GM19395 (cell line): ENCODE results near the gene FOXP1.
A peak's percentile ranks its signal among the peaks of the same experiment; 100 is the strongest.

Experiments used
- ATAC-seq: cut with Tn5 transposase; IDR thresholded peaks from one replicate; pipeline ENCODE4 v1.9.1; 2021; ENCODE audit warnings: mild to moderate bottlenecking, moderate library complexity; ENCODE audit not compliant: unreplicated experiment

FOXP1 gene

DNA sequence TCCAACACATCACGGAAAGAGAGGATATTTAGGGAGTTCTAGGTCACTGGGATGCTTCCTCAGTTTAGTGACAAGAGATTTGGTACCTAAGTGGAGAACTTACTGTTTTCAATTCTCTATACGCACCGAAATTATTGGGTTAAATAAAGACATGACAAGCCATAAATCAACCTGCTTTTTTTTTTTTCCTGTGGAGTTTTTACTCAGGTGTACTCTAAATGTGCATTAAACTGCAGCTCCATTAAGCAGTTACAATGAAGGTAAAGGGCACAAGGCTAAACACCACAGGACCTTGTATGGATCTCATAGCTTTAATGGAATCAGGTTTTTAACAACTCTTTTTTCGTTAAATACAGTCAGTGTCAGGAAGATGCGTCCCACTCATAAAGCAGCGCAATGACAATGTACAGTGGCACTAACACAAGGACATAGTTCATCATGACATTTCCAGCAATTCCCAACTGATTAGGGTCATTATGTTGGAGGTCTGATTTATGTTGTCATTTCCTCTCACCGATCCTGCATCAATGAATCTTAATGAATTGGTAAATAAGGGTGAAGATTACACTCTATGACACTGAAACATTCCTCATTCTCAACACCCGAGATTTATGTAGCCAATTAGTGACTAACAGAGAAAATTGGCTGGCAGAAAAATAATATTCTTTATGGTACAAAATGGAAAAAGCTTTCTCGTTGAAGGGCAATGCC lies 355.2 kb downstream of the FOXP1 start:
- no peak for ATAC-seq

DNA sequence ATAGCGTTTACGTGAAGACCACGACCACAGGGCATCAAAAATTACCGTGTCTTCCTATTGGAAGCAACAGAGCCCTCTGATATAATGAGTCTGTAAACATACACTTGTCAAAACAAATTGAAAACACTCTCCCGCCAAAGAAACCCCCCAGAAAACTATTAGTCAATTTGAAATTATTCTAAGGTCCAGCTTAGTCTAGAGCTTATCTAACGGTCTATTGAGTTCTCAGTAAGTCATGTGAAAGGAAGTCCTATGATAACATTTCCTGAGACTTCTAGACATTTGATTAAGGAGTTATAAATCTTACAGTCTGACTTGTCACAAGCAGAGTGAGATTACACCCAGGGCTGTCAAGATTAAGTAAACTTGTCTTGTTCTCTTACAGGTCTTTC lies 356.3 kb downstream of the FOXP1 start:
- ATAC-seq: peak; percentile 1

DNA sequence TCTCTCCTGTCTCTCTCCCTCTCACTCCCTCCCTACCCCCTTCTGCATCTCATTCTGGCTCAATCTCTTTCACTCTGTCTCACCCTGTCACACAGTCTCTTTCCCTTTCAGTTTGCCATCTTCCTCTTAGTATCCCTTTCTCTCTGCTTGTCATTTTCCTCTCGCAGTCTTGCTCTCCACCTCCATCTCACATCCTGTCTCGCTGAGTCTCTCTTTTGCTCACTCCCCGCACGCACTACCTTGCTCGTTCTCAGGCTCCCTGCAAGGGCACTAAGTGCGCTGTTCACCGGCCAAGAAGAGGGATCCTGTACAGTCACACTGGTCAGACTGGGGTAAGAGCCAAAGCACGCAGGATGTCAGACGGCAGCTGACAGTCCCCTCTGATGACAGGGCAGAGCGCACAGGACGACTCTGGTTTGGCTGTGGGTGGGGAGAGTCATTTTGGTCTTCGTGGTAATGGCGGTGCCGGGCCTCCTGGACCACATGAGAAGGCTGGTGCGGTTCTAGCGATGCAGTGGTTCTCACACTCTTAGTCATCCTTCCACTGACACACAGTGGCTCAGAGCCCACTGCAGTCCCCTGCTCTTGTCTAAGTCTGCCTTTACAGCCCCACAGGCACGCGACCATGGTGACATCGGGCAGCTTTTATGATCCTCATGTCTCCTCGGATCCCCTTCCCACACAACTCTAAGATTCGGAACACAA lies 356.8 kb downstream of the FOXP1 start:
- peak; percentile 89 for ATAC-seq

DNA sequence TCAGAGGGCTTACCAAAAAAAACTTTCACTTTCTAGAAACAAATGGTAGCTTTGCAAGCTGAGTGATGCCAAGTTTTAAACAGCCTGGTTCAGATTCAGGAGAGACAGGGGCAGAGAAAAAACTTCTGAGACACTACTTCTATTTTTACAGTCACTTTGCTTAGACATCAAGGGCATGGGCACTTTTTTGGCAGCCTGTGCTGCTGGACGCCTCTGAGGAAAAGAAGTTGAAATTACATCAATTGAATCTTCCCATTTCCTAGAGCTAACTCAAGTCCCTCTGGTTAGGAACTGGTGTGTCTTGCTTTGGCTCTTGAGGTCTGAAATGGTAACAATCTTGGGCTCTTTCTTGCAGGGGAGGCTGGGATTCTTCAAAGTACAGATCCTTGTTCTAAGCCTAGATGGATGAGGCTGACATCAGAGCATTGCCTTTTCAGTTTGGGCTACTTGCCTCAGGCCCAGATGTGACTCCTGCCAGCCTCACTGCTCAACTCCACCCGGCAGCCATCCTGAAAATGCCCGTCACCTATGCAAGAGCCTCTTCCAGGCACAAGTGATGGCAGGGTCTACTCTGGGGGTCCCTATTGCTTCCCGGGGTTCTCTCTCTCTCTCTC lies 357.5 kb downstream of the FOXP1 start:
- ATAC-seq: peak; percentile 19

DNA sequence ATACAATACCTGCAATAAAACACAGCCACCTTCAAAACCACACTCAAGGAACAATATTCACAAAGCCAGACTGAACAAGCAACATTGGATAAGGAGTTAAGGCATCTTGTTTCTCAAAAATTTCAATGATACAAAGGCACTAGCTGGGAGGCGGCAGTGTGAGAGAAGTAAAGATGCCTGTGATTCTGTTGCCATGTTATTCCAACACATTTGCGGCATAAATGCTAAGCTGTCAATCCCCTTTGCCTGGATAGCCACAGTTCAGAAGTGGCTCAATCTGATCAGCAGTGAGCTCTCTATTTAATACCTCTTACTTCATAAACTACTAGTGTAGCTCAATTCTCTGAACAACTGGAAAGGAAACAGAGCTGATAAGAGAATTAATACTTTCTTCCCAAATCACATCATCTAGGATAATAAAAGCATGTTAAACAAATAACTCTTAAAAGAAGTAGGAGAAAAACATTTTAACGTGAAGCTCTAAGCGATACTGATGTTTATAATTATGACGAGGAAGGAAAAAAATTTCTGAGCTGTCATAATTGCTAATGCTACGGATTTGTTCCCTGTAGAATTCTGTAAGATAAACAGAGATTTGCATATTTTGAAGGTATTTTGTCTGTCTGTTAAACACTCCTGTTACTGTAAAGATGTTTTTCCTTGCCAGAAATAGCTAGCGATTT lies 358.4 kb downstream of the FOXP1 start:
- no peak for ATAC-seq

DNA sequence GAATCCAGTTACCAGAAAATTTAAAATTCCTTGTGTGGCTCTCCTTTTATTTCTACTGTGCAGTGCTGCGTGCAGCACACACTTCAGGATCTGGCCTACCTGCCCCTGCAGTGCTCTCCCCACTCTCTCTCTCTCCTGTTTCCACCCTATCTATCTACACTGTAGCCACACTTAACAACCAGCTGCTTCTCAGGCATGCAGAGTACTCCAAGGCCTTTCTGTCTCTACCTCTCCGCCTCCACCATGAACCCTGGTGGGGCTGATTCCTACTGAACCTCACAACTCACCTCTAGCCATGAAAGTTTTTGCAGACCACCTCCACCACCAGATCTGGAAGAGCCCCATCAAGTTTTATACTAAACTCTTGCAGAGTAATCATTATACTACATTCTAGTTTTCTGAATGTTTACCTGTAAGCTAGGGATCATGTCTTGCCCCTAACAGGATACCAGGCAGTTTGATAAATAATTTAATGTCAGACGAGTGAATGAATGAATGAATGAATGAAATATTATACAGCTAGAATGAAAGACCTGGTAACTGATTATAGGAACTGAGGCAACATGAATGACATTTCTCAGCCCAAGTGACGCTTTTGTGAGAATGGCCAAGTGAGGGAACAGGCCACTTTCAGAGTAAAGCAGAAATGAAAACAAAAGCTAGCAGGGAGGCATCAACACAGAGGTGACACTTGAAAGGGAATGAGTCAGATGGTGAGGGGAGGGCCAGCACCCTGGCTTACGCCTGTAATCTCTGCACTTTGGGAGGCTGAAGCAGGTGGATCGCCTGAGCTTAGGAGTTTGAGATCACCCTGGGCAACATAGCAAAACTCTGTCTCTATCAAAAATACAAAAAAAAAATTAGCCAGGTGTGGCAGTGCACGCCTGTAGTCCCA lies 363.5 kb downstream of the FOXP1 start:
- peak; percentile 97 for ATAC-seq

DNA sequence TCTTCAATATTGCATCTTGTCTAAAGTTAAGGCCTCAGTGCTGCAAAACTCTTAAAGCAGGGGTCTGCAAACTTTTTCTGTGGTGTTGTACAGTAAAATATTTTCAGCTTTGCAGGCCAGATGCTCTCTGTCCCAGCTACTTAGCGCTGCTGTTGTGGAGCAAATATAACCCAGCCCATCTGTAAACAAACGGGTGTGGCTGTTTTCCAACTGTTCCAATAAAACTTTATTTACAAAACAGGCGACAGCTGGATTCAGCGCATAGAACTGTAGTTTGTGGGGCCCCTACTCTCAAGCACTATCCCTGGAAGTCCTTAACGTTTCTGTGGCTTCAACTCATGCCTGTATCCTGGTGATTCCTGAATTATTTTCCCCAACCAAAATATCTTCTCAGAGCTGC lies 365.0 kb downstream of the FOXP1 start:
- ATAC-seq: no peak

DNA sequence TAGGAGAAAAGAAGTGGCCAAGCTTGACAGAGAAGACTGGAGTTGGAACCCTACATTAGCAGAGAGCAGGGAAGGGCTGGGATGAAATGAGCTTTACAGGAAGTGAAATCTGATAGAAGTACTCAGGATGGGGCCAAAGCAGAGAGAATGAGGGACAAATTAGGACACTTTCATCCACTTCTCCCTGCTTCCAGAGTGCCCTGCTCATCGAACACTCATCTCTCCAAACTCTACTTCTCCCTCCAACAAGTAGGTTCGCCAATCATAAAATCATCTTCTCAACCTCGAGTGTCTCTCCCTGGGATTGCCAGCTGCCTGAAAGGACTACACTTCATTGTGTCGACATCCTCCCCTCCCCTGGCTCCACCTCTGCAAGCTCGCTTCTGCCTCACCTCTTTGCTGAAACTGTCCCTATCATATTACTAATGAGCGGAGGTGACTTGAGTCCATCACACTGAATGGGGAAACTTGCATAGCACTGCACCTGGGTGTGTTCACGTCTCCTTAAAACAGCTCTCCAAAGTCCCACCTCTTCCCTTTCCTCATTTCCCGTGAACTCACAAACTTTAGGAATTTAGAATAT lies 365.8 kb downstream of the FOXP1 start:
- no peak for ATAC-seq

DNA sequence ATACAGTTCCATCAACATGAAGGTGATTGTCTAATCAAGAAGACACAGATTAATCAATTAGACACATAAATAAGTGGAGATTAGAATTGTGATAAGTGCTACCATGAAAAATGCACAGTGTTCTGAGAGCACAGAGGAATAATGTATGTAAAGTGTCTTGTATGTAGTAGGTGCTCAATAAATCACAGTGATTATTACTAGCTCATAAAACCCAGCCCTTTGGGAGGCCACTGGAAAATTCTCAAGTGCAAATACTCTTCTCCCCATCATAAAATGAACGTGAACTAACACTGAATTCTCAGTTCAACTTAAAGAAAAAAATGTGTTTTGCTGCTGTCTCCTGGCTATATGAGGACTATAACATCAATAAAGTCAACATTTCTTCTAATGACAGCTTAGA lies 368.2 kb downstream of the FOXP1 start:
- no peak for ATAC-seq

DNA sequence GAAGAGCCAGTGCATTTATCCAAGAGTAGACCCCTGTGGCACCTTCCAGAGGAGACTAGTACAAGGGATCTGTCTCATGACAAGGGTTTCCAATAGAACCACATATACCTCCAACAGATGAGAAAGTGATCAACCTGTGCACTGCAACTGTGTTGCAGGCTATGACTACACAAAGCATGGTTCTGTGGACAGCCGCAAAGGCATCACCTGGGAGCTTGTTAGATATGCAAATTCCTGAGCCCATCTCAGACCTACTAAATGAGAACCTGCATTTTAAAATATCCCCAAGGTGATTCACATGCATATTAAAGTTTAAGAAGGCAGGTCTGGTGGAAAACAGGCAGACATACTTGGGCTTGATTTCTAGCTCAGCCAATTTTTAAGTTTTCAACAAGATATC lies 368.7 kb downstream of the FOXP1 start:
- no peak for ATAC-seq

DNA sequence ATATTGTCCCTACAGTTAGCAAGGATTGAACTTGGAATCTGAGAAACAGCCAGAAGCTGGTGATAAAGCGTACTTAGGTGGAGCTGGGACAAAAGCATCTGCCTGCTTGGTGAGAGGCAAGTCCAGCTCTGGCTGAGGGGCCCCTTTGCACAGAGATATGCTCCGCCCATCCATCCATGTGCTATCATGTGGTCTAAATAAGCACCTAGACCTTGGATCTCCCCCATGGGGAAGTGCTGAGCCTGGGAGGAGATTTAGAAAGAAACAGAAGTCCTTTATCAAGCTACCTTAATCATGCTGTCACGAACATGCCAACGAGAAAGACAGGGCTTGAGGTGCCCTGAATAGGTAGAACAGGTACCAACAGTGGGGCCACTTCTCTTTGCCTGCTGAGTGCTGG lies 369.5 kb downstream of the FOXP1 start:
- no peak for ATAC-seq

DNA sequence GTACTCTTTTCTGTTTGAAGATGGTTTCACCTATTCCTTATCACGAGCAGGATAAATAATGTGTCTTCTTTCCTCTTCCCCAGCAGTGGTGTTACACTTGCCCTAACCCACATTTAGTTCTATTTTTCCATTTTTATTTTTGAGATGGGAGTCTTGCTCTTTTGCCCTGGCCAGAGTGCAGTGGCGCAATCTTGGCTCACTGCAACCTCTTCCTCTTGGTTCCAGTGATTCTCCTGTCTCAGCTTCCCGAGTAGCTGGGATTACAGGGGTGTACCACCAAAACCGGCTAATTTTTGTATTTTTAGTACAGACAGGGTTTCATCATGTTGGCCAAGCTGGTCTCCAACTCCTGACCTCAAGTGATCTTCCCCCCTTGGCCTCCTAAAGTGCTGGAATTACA lies 372.4 kb downstream of the FOXP1 start:
- ATAC-seq: no peak

DNA sequence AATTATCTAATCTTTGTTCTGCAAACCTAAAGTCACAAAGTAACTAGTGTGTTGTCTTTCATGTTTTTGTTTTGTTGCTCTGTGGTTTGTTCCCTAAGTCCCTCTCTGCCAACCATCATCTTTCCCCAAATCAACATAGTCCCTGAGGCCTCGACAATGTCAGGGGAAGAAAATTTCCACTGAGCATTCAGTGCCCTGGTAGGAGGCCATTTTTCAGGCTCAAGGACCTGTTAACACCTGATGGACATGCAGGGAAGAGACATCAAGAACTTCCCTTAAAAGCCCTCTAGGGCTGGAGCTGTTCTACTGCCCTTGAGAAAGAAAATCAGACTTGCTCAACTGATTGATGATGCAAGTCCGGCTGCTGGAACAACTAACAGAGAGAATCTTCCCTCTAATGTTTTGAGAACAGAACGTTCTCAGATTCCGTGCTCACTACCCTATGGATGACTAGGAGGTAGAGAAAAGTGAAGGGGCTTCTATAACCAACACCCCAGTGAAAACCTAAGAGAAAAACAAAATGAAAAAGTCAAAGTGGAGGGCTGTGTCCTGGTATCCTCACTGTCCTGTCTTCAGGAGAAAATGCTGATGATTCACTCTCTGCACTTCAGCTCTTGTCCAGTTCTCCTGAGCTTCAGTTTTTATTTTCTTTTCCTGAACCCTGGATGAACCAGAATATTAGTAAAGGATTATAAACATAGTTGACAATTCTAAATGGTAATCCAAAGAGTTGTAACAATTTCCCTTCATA lies 373.1 kb downstream of the FOXP1 start:
- ATAC-seq: no peak

DNA sequence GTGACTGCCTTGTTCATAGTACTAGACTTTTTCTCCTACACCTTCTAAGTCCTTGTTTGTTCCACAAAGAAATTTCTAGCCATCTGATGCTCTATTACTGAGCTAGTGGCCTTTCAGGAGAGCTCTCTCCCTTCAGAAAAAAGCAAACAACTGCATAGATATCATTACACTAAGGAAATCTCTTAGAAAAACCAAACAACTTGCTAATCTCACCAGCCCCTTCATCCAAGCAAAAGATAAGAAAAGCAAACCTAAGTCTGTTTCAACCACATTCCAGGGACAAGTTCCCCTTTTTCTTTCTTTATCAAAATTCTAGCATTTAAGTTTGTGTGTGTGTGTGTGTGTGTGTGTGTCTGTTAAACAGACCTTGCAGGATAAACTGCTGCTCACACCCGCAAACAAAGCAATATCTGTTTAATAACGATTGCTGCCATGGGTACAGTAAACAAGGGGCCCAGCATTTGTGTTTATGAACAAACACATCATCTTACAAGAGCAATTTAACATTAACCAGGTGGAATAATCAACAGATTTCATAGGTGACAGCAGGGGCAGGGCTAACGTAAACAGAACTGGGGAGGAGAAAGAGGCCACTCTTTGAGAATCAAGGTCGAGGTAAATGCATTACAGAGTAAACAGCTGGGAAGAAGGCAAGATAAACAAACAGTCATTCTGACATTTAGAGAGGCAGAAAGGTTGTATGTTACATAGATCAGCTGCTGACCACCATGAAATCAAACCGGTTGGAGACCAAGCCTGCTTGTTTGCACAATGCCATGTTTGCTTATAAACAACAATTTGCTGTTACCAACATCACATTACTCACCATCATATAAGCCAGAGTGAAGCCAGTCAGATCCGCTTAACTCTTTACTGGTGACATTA lies 375.1 kb downstream of the FOXP1 start:
- no peak for ATAC-seq

DNA sequence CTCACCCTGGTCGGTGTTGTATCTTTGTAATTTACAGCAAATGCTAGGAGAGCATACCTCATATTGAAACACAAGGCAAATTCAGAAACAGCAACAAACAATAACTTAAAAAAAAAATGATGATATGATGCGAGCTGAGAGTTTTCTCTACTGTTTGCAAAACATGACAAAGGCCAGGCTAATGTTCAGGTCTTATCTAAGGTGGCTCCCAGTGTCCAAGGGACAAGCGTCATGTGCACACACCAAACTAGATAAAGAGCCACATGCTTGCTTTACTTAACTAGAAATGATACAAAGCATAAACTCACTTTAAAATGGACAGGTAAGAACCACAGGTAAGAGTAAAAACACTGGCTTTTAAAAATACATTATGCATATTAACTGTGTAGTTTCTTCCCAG lies 375.9 kb downstream of the FOXP1 start:
- ATAC-seq: no peak

DNA sequence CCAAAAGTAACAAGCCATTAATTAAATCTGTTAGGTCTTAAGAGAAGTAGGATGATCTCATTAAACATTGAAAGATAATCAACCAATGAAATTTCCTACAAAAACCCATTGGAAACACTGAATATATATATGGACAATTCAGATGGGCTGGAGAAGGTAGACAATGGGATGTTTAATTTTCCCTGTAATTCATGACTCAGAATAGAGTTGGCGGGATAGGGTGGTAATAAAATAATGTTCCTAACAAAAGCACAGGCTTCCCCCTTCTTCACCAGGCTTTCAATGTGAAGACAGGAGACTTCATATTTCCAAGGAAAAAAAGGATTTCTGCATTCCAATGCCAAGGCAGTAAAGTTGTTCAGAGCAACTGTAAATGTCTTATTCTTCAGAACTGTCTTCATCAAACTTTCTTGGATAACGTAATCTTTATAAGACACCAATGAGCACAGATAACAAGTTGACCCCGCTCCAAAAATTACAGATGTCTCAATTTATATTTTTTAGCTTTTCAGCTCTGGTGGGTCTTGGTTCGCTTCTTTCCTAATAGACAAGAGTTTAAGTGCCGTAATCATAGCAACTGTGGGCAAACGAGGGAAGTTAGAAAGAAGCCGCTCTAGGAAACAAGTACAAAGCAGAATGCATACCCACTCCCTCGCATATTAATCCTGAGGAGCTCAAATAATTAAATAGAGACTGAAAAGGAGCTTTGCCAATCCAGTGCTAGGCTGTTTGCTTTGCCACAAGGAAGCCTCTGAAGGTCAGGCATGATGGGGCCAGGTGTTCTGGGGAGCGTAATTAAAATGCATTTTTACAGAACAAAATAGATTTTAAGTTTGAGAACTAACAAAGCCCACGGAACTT lies 377.0 kb downstream of the FOXP1 start:
- no peak for ATAC-seq

DNA sequence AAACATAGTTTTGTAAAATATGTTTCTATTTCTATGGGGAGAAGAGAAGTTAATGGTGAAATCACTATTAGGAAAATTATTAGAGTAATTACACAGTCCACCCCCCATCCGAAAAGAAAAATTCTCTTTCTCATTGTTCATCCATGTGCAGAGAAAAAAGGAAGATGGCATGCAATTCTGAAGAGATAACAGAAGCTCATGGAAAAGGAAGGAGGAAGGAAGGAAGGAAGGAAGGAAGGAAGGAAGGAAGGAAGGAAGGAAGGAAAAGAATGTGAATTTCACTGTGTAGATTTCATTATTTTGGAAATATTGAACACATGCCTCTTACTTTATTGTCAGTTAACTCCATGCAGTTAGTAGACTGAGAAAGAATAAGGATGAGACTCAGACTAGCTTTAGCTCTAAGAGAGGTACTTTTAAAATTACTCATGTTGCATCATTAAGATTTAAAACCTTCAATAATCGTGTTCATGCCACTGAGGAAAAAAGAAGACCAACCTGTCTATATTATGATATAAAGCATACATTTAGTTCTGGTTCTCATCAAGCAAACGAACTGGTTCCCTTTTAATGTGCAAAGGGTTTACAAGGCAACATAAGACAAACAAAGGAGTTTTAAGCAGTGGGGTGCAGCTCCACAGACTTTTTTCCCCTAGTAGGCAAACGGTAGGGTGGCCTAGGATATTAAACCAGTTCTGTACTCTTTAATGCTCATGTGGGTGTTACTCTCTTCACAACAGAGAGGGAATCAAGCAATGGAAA lies 379.6 kb downstream of the FOXP1 start:
- ATAC-seq: no peak
